ENCODE data around the gene UTS2R.
"Not testable (repeated sequence)": the region's sequence is repeated elsewhere in the genome, so short reads cannot be mapped to it uniquely, and the experiment has no call there.

The UTS2R gene

GRCh38 chr17:82334622-82335394 is 36.8 kb upstream of the UTS2R start:
- no peak for DNase-seq

- no peak for DNase-seq
Measured at GRCh38 chr17:82338858-82339633, 32.5 kb upstream of the UTS2R start.

- DNase-seq = no peak
Measured at GRCh38 chr17:82339634-82340580, 31.7 kb upstream of the UTS2R start.

- no peak for DNase-seq
Measured at GRCh38 chr17:82342361-82343079, 29.0 kb upstream of the UTS2R start.

GRCh38 chr17:82343560-82343959 is 28.0 kb upstream of the UTS2R start:
- DNase-seq = no peak

GRCh38 chr17:82344175-82344907 is 27.2 kb upstream of the UTS2R start:
- DNase-seq = no peak

GRCh38 chr17:82345151-82345976 is 26.2 kb upstream of the UTS2R start:
- no peak for DNase-seq

- DNase-seq = no peak
Measured at GRCh38 chr17:82346342-82347300, 24.9 kb upstream of the UTS2R start.

GRCh38 chr17:82347994-82348393 is 23.6 kb upstream of the UTS2R start:
- DNase-seq = not testable (repeated sequence)

- no peak for DNase-seq
Measured at GRCh38 chr17:82348434-82348833, 23.1 kb upstream of the UTS2R start.

- no peak for DNase-seq
Measured at GRCh38 chr17:82348866-82349265, 22.7 kb upstream of the UTS2R start.

- DNase-seq = no peak
Measured at GRCh38 chr17:82349287-82349701, 22.3 kb upstream of the UTS2R start.

GRCh38 chr17:82350182-82351030 is 21.2 kb upstream of the UTS2R start:
- DNase-seq = no peak

- no peak for DNase-seq
Measured at GRCh38 chr17:82351254-82351712, 20.3 kb upstream of the UTS2R start.

GRCh38 chr17:82351713-82352488 is 19.7 kb upstream of the UTS2R start:
- DNase-seq = peak; percentile 75

- no peak for DNase-seq
Measured at GRCh38 chr17:82353484-82353883, 18.1 kb upstream of the UTS2R start.

- DNase-seq = no peak
Measured at GRCh38 chr17:82354804-82355308, 16.7 kb upstream of the UTS2R start.

Measured in central memory CD4-positive, alpha-beta T cell (primary cell).